Body of pancreas (tissue), 4 donors: Measurements from ENCODE around the gene TUBGCP5.

Source experiments
- POLR2A ChIP-seq, 3 donors: fragments of 450-650 bp; IDR thresholded peaks; one replicate each; pipeline ENCODE4 v1.6.1; 2016; ENCODE audit warnings: antibody characterized with exemption in 3 of 3, mild to moderate bottlenecking in 2 of 3
- TF ChIP-seq, protein P1 (sequence below), 7 experiments: fragments of 450-650 bp in 4 of 7; fragments of 200-600 bp in 3 of 7; sonication (generic) in 3 of 7; IDR thresholded peaks; one replicate each; pipeline ENCODE4 v1.5.1; 2016 to 2019; ENCODE audit warnings: antibody characterized with exemption in 7 of 7

GRCh38 chr15:23039917-23040281 is 530 bp upstream of the TUBGCP5 start:
- TF ChIP-seq, protein P1, sequence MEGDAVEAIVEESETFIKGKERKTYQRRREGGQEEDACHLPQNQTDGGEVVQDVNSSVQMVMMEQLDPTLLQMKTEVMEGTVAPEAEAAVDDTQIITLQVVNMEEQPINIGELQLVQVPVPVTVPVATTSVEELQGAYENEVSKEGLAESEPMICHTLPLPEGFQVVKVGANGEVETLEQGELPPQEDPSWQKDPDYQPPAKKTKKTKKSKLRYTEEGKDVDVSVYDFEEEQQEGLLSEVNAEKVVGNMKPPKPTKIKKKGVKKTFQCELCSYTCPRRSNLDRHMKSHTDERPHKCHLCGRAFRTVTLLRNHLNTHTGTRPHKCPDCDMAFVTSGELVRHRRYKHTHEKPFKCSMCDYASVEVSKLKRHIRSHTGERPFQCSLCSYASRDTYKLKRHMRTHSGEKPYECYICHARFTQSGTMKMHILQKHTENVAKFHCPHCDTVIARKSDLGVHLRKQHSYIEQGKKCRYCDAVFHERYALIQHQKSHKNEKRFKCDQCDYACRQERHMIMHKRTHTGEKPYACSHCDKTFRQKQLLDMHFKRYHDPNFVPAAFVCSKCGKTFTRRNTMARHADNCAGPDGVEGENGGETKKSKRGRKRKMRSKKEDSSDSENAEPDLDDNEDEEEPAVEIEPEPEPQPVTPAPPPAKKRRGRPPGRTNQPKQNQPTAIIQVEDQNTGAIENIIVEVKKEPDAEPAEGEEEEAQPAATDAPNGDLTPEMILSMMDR (IDR thresholded peaks at IDR 0.05), result no peak
- no peak for TF ChIP-seq POLR2A (IDR thresholded peaks at IDR 0.05)
